GM19193 (cell line): ENCODE results near the gene HILPDA.

Experiments
- POLR2A ChIP-seq: IDR thresholded peaks from 4 replicates; pipeline ENCODE4 v1.6.1; 2011; ENCODE audit not compliant: insufficient read depth, insufficient read length; ENCODE audit errors: extremely low read depth

The HILPDA gene

GRCh38 chr7:128448751-128449302 is 6.9 kb upstream of the HILPDA start:
- TF ChIP-seq POLR2A: no peak

- no peak for TF ChIP-seq POLR2A
These were observed 5.3 kb upstream of the HILPDA start for GRCh38 chr7:128450409-128450808.

- no peak for TF ChIP-seq POLR2A
These were observed 4.8 kb upstream of the HILPDA start for GRCh38 chr7:128450913-128451312.

GRCh38 chr7:128452552-128452951 is 3.1 kb upstream of the HILPDA start:
- TF ChIP-seq POLR2A: no peak

- no peak for TF ChIP-seq POLR2A
These were observed 1.6 kb upstream of the HILPDA start for GRCh38 chr7:128453836-128454804.

DNA sequence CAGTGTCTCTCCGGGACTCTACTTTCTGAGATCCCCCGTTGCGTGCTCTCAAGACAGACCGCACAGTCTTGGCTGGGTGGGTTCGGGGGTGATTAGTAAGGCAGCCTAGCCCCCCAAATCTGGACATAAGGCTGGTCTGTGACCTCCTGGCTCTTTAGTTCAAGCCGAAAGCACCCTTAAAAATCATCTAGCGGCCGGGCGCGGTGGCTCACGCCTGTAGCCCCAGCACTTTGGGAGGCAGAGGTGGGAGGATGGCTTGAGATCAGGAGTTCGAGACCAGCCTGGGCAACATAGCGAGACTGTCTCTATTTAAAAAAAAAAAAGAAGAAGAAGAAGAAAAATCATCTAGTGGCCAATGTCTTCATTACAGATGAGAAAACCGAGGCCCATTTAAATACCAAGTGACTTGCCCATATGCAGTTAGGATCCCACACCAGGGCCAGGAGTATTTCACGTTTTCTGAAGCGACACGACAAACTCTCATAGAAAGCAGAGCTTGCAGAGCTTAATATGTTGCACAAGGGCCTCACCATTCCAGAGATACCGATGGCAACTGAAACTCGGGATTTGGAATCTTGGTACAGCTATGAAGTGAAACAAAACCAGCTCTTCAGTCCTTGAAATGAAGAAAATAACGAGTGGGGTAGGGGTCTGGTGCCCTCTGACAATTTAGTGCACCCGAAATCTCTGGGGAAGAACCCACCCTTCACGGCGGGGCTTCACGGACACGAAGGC is 703 bp upstream of the HILPDA start:
- TF ChIP-seq POLR2A: no peak

GRCh38 chr7:128456255-128456725 is 612 bp downstream of the HILPDA start:
- TF ChIP-seq POLR2A: no peak

- TF ChIP-seq POLR2A: no peak
These were observed 3.3 kb downstream of the HILPDA start for GRCh38 chr7:128458956-128459355.

DNA sequence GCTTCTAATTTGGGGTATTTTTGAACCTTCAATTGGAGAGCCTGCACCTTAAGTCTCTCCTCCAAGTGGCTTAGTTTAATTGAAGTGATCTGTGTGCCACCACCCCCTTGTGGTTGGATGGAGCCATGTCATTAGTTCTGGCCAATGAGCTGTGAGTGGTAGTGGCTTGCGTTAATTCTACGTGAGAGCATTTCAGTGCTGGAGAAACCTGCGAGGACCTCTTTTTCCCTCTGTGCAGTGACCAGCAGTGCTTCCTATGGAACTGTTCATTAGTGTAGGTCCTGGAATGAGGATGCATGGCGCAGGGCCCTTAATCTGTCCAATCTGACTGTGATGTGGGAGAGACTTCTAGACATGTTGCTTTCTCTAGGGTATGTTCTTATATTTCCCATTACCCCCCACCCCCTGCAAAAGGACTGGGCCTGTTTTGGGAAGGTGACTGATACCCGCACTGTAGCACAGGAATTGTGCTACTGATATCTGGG is 3.8 kb downstream of the HILPDA start:
- no peak for TF ChIP-seq POLR2A

GRCh38 chr7:128462460-128462859 is 6.8 kb downstream of the HILPDA start:
- TF ChIP-seq POLR2A: no peak

- peak; percentile 81 for TF ChIP-seq POLR2A
These were observed 21.0 kb downstream of the HILPDA start, which contains the start of gene METTL2B for GRCh38 chr7:128476402-128477335. Gene METTL2B, plus strand, starts transcription at chr7:128476748. Its CDS starts 18 bp downstream, at chr7:128476766.

- TF ChIP-seq POLR2A: no peak
These were observed 41.7 kb downstream of the HILPDA start for GRCh38 chr7:128497405-128497804.
